GM18907 (cell line): ENCODE data around the gene CYP2C18.
"Not testable (repeated sequence)": the region's sequence is repeated elsewhere in the genome, so short reads cannot be mapped to it uniquely, and the experiment has no call there.

Source experiments
- ATAC-seq: cut with Tn5 transposase; IDR thresholded peaks from one replicate; pipeline ENCODE4 v1.9.1; 2021; ENCODE audit warnings: mild to moderate bottlenecking, moderate library complexity; ENCODE audit not compliant: unreplicated experiment

CYP2C18 gene

GRCh38 chr10:94683214-94684054, at the start of gene CYP2C18:
Gene CYP2C18, plus strand, starts transcription at chr10:94683729. Its CDS starts 91 bp downstream, at chr10:94683820.
- no peak for ATAC-seq

GRCh38 chr10:94638097-94638496, 45.4 kb upstream of the CYP2C18 start:
- ATAC-seq, result not testable (repeated sequence)

GRCh38 chr10:94639902-94640301, 43.6 kb upstream of the CYP2C18 start:
- ATAC-seq, result no peak

- ATAC-seq, result no peak
Measured at GRCh38 chr10:94640562-94640961, 43.0 kb upstream of the CYP2C18 start.

GRCh38 chr10:94641480-94641879, 42.0 kb upstream of the CYP2C18 start:
- no peak for ATAC-seq

GRCh38 chr10:94644352-94644751, 39.2 kb upstream of the CYP2C18 start:
- ATAC-seq, result no peak

- peak; percentile 82 for ATAC-seq
Measured at GRCh38 chr10:94645285-94645684, 38.2 kb upstream of the CYP2C18 start.

GRCh38 chr10:94655201-94655600, 28.3 kb upstream of the CYP2C18 start:
- not testable (repeated sequence) for ATAC-seq

- not testable (repeated sequence) for ATAC-seq
Measured at GRCh38 chr10:94663061-94663460, 20.5 kb upstream of the CYP2C18 start.

- no peak for ATAC-seq
Measured at GRCh38 chr10:94666391-94667102, 17.0 kb upstream of the CYP2C18 start.

GRCh38 chr10:94673614-94674321, 9.8 kb upstream of the CYP2C18 start:
- no peak for ATAC-seq

- ATAC-seq, result no peak
Measured at GRCh38 chr10:94676496-94676895, 7.0 kb upstream of the CYP2C18 start.

GRCh38 chr10:94677691-94678090, 5.8 kb upstream of the CYP2C18 start:
- ATAC-seq, result no peak

GRCh38 chr10:94678475-94678874, 5.1 kb upstream of the CYP2C18 start:
- ATAC-seq, result no peak

GRCh38 chr10:94680544-94680943, 3.0 kb upstream of the CYP2C18 start:
- ATAC-seq, result peak; percentile 89

- ATAC-seq, result not testable (repeated sequence)
Measured at GRCh38 chr10:94682636-94683035, 893 bp upstream of the CYP2C18 start.

- ATAC-seq, result no peak
Measured at GRCh38 chr10:94687625-94688248, 4.2 kb downstream of the CYP2C18 start.

GRCh38 chr10:94706089-94706488, 22.6 kb downstream of the CYP2C18 start:
- ATAC-seq, result no peak

GRCh38 chr10:94710578-94710977, 27.0 kb downstream of the CYP2C18 start:
- ATAC-seq, result no peak

GRCh38 chr10:94725871-94726270, 42.3 kb downstream of the CYP2C18 start:
- no peak for ATAC-seq

- no peak for ATAC-seq
Measured at GRCh38 chr10:94735197-94735596, 51.7 kb downstream of the CYP2C18 start.
